Inflammatory macrophage (primary cell): ENCODE results near the gene PITPNB.

Source experiments
- DNase-seq, 2 donors: peaks; one replicate each; pipeline ENCODE4 v3.0.0-alpha.2; 2020 to 2022

The PITPNB gene

DNA sequence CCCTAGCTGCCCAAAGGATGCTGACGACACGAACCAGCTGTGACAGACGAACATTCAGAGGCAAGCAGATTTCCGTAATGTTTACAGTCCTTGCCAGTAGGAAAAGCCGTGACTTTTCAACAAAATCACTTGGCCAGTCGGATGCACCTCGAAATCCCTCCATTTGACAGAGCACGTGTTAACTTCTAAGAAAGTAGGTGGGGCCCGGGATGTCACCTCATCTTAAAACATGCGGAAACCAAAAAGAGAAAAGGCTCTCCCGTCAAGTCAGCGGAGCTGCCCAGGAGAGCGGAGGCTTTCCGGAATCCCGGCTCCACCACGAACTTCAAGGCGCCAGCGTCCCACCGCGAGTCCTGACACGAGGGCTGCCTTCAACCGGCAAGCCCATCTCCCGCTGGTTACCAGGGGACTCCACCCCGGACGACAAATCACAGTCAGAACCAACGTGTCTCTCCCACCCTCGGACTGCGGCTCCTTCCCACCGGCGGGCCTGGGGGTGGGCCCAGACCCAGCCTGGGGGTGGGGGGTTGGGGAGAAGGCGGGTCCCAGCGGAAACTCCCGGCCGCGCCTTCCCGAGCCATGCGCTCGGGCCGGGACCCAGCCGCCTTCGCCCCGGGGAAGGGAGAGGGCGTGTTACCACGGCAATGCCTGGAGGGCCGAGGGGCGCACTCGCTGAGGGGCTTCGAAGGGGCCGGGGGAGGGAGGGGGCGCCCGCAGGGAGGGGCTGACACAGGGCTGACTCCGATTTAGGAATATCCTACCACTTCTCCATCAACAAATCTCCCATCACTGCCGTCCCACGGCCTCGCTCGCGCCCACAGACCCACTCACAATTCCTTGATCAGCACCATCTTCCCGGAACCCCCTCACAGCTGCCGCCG is 475 bp downstream of the PITPNB start:
- peak; percentile 35 to 52 for DNase-seq

DNA sequence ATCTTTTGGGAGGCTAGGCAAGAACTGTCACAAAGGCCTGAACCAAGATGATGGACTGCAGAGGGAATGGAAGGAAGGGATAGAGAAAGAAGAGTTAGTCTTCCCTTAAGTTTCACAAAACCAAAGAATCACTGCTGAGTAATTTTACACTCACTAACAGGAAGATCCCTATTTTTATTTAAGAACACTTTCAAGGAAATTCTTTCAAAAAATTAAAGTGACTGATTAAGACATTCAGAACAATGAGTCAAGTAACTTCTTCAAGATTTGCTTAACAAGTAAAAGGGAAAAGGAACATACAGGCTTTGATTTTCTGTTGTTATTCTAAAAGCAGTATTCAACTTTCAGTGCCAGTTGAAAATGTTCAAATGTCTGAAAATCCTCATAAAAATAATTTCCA is 3.1 kb downstream of the PITPNB start:
- DNase-seq, result peak in 1 of 2 donors; percentile 32

DNA sequence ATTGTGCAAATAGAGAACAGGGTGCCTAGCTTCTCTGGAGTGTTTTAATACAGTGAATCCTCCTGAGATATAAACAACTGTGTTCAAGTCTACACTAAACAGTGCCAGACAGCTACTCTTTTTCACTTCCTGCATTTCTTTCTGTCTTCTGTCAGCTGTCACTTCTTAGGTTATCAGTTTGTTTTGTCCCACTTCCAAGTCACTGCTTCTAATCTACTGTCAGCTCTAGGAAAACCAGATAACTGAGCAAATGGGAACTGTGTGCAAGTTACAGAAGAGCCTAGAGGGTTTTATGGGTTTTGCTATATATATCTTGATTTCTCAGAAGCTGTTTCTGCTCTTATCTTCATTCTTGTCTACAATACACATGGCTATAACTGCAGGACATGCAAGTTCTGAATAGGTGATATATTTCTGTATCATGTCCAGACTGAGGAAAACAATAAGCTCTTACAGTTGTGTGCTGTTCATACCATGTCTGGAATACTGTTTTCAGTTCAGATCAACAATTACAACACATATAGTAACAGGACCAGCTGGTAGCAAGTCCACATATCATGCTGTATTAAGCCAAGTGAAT is 5.8 kb downstream of the PITPNB start:
- peak in 1 of 2 donors; percentile 14 for DNase-seq

DNA sequence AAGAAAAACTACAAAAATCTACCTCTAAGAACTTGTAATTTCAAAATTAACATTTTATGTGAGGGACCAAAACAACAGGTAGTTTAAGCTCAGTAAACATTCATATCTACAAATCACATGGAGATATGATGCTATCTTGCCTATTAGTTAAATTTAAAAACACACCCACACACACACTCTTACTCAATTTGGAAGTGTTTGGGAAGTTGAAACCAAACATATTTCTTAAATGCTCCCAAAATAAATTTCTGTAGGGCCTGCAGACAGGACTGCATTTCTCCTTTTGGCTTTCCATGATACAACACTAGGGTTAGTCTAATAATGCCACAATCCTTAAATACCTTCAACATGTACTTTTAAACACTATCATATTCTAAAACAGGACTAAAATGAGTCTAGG is 7.0 kb downstream of the PITPNB start:
- DNase-seq, result peak; percentile 66 to 73

DNA sequence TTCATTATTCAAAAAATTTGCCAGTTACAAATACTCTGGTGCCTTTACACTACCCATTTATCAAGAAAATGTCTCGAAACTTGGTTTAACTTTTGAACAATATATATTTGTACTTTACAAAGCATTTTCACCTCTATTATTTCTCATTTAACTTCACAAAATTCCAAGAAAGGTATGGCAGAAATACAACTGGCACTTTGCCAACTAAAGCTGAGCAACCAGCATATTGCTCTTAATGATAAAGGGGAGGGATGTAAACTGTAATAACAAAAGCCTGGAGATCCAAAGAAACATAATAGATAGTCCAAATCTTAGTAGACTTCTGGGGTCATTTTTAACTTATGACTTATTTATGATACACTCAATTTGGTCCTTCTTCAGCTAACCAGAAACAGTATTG is 7.7 kb downstream of the PITPNB start:
- no peak for DNase-seq

DNA sequence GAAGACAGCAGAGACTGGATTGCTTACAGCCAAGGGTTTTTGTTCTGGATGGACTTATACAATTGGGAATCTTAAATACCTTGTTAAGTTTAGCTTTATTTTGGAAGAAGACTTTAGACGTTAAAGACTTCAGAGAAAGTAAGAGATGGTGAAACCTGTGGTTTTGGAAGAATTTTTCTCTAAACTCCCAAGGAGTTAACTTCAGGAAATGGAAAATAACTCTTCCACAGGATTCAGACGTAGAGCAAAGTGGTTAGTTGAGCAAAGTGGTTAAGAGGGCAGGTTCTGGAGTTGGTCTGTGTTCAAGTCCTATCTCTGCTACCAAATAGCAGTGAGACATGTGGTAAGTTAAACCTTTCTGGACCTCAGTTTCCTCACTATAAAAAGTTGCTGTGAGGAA is 12.8 kb downstream of the PITPNB start:
- DNase-seq, result no peak

DNA sequence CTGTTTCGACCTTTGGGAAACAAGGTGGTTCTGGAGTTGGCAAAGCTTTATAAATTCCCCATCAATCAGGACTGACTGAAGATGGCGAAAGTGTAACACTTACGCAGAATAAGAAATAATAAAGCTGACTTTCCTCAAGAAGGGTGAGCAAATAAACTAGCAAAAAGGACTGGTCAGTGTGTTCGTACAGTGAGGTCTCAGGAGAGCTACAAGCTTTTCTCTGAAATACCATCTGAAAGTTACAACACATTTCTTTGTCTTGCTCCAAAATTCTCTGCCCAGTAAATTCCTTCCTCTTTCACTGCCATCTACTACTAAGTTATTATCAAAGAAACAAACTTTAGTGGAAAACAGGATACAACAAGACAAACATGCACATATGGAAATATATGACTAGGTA is 13.4 kb downstream of the PITPNB start:
- peak; percentile 23 to 57 for DNase-seq

DNA sequence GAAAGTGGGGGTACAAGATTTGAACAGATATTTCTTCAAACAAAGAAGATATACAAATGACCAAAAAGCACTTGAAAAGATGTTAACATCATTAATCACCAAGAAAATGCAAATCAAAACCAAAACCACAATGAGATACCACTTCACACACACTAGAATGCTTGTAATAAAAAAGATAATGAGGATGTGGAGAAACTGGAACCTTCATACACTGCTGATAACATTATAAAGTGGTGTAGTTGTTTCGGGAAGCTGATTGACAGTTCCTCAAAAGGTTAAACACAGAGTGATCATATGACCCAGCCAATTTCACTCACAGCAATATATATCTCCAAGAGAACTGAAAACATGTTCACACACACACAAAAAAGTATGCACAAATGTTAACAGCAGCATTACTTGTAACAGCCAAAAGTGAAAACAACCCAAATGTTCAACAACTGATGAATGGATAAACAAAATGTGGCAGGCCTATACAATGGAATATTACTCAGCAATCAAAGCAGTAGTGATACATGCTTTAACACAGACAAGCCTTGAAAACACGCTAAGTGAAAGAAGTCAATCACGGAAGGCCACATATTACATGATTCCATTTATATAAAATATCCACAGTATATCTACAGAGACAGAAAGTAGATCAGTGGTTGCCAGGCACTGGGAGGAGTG is 15.1 kb downstream of the PITPNB start:
- DNase-seq, result peak; percentile 42 to 43

DNA sequence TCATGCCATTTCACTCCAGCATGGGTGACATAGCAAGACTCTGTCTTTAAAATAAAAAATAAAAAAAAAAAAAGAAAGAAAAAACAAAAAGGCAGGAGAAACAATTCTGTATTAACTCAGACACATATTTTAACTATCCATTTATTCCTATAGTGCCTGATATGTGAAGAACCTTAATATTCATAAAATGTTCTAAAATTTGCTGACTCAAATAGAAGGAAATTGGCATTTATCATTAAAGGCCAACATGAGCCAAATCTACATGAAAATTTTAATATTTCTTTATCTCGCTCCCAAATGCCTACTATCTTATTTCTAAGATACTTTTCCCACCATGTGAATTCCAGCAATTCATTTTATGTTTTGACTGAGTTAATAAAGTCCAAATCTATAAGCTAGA is 18.9 kb downstream of the PITPNB start:
- DNase-seq, result no peak

DNA sequence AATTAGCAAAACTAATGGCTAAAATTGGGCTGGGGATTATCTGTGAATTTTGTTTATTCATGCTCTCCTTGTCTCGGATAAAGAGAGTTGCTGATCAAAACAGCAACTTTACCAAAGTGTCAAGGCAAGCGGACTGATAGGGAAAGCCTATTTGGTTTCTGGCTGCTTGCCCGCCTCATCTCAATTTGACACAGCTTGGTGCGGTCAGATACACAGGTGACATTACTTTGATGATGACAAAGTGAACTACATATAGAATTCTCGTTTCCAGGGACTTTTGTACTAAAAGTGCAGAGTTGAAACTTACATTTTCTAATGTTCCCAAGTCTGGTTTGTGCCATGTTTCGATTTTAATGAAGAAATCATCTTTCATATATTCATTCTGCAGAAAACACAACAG is 22.8 kb downstream of the PITPNB start:
- no peak for DNase-seq

DNA sequence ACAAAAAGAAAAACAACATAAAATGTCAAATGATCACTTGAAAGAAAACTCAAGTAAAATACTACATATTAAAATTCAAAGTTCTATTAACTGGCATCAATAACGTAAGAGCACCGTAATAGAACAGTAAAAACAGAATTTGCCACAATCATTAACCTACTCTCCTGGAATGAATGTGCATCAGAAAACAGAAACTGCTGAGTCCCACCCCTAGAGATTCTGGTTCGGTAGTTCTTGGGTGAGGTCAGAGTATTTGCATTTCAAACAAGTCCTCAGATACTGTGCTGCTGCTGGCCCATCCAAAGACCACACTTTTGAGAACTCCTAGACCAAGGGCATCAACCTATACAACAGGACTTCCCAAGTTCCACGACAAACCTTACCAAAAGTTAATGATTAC is 23.5 kb downstream of the PITPNB start:
- no peak for DNase-seq

DNA sequence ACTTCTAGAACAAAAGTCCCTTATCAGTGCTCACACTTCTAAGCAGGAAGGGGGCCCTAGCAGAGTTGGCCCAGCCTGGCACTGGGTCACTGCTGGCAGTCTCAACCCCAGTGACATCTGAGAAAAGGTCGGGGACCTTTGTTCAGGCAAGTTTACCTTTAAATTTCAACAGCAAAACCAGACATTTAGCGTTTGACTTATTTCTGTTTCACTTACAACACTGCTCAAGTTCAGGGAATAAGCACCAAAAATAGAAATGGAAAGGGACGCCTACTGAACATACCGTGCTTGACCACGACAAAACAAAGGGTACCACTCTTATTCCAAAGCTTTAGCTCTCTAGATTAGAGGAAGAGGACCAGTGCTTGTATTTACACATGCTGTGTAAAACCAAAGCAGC is 26.2 kb downstream of the PITPNB start:
- no peak for DNase-seq

DNA sequence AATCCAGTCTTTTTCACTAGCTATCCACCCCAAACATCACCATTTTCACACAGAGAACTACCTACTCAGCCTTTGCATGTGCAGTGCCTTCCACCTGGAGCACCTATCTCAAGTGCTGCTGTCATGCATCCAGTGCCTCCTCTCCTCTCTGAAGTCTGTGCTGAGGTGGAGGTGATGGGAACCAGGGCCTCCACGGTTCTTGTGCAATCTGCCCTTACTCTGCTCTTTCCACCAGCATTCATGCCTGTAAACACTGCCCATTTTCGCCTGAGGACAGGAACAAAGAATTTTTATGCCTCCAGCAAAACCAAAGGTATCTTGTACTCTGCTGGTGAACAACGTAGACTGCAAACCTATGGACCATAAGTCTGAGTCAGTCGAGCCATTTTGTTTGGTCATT is 27.0 kb downstream of the PITPNB start:
- DNase-seq, result no peak

DNA sequence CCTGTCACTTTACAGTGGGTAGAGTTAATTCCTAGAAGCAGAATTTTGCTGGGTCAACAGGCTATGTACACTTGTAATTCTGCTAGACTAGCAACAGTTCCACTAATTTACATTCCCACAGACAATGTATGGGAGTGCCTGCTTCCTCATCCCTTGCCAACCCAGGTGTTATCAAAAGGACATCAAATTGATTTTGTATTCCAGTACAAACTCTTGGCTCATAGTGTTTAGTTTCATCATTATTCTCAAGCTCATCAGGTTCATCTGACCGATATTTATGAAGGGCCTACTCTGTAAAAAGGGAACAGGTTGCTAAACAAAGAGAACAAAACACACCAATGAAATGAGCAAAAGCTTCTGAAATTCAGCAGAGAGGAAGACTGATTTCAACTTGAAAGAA is 30.7 kb downstream of the PITPNB start:
- no peak for DNase-seq

DNA sequence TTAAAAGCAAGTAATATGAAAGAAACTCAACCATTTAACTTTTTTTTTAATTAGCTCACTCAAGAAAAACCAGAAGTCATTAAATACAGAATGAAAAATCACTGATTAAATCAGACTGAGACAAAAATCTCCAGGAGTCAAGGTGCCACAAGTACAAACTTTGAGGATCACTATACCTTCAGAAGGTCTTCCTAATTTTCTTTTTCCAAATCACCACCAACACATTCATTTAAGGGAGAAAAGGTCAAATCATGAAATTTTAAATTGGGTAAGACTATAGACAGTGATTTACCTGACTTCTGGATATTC is 32.3 kb downstream of the PITPNB start:
- no peak for DNase-seq

DNA sequence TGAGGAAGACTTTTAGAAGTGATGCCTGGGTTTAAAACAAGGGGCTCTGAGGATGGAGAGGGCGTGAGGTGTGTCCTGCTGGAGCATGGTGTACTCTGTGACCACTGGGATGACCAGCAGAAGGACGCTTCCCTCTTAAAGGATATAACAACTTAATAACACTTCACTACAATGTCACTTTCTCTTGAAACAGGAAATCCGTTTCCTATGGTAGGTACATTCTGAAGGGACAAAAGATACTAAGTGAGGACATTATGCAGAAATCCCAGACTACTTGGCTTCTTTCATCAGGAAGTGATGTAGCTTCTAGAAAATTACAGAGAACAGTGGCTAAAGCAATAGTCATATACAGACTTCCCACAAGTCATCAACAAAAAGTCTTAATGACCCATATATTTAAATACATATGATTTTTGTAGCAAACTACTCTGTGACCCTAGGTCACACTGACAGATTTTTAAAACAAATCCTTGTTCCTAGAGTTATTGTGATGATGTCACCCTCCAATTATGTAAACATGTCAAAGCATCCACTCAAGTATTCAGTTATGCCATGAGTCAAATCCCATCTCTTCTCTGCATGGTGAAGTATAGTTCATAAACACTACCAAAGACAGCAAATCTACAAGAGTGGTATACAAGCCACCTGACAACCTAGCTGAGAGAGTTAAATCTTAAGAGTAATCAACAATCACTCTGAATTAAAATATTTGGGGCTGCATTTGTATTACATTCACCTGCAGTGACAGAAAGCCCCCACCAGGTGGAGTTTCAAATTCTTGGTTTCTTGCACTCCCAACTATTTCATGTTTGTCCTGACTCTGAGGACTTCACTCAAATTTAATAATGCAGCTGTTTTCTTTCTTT is 32.8 kb downstream of the PITPNB start:
- peak; percentile 48 to 55 for DNase-seq

DNA sequence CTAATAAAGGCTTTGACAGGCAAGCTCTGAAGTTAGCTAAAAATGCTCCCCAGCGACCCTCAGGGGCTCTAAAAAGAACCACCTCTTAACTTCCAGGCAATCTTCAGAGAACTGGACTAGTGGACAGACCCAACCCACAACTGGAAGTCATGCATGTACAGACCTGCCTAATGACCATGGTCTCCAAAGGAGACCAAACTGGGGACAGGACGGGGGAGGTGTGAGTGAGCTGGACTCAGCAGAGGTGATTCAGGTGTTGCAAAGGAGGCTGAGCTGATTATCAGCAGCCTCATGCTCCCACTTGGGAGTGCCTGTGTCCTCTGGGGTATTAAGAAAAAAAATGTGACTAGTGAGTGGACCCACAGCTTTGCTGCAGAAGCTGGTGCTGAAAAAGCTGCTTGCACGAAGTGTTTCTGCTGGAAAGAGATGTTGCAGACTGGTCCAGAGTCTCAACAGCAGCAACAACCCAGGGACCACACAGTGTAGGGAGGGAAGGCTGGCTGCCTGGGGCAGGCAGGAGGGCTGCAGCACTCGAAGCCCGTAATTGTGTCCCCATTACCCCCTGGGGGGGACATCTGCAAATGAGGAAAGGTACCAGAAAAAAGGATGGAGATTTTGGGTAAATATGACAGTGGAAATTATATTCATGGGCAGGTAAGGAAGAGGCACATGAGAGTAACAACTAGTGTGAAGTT is 35.3 kb downstream of the PITPNB start:
- DNase-seq, result no peak

DNA sequence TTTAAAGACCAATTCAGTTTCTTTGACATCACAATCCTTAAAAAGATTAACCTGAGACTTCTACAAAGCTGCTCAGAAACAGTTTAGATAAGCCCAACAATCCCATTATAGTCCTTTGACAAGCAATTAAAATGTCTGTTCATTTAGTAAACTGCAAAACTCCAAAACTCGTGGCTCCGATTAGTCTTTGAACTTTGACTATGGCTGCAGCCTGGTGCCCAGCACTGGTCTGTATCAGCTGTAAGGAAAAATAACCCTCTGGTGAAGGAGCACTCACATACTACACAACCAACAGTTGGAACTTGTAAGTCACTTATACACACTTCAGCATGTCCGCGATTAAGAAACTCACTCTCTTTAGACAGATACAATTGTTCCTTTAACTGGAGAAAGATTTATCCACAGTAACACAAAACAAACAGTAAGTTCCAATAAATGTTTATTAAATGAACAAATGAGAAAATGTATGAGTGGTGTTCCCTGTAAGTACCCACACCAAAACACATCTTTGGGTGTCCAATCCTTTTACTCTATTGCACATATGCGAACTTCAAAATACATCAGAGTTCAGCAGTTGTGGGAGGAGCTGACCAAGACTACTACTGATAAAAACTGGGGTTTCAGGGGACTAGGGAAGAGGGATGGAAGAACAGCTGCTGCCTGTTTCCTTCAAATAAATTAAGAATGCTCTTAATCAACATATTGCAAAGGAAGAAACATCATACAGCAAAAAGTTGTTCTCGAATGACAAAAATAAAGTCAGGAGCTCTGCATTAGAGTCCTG is 36.4 kb downstream of the PITPNB start:
- no peak for DNase-seq

DNA sequence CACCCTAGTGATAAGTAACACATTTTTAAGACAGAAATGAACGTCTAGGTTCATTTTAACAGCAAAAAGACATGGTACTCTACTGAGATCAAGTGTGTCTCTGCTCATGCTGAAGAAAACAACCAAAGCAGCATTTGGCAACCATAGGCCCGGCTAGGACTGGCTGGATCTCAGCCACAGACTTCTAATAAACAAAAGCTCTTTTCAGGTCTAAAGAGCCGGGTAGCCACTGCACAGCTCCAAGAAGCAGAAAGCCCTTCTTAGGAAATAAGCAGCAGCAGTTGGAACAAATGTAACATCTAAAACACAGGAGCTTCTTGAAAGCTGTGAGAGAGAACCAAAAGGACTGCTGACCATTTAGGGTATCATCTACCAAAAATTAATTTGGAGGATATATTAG is 37.6 kb downstream of the PITPNB start:
- no peak for DNase-seq

DNA sequence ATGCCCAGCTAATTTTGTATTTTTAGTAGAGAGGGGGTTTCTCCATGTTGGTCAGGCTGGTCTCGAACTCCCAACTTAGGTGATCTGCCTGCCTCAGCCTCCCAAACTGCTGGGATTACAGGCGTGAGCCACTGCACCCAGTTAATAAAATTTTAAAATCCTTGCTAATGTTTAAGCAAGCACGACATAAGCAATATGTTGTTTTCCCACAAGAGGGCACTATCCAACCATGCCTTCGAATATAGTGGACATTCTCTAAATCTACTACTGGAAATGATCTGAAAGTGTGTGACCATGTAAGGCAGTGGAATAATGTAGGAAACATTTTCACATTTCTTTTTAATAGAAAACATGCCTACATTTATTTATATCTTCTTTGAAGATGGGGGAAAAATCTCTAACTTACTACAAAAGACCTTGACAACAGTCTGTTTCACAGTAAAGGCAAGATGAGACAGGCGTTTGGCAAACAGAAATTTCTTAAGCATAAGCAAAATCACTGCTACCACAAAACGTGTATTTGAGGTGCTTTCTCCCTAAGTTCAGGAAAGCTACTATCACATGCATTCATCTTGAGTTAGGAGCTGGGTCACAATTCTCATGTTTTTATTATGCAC is 38.2 kb downstream of the PITPNB start:
- DNase-seq, result peak; percentile 62 to 69

DNA sequence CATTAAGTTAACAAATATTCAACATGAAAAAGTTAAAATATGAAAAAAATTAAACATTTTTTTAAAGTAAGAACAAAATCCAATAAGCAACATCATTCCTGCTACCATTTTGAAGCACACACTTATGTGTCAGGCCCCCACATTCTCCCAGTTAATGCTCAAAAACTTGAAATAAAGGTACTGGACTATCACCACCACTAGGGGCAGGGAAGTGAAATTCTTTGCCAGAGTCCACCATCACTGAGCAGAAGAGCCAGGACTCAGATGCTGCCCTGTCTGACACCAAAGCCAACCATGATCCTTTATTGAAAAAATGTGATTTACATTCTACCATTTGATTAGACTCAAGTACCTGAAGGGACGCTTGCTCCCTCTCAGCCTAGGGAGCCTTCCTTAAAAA is 39.1 kb downstream of the PITPNB start:
- DNase-seq, result peak; percentile 26 to 42
